Activated T-cell treated with anti-CD3 and anti-CD28 coated beads, Interleukin-2, amount 50 U/mL, for 4 hours (primary cell): ENCODE results near the gene NFATC2. TPM values are rescaled to one million over a fixed set of nuclear protein-coding genes. Genes with fewer than 3 reads are reported as not detected.

Experiments used
- ATAC-seq, 2 donors: fragments of 200-7000 bp; cut with Tn5 transposase; one replicate each; pipeline ENCODE4 v1.10.0; 2021
- DNase-seq: peaks from one replicate; pipeline ENCODE4 v3.0.0-alpha.2; 2020
- H3K27me3 Mint-ChIP-seq: one replicate; pipeline ENCODE4 v1.8.0; 2021; ENCODE audit warnings: low read depth, mixed read lengths
- H3K36me3 Mint-ChIP-seq: one replicate; pipeline ENCODE4 v1.8.0; 2022; ENCODE audit warnings: mixed read lengths; ENCODE audit not compliant: insufficient read depth
- H3K4me1 Mint-ChIP-seq: one replicate; pipeline ENCODE4 v1.8.0; 2021; ENCODE audit warnings: low read depth, mixed read lengths
- H3K4me3 Mint-ChIP-seq: one replicate; pipeline ENCODE4 v1.8.0; 2021; ENCODE audit warnings: mild to moderate bottlenecking, moderate library complexity, mixed read lengths
- H3K9me3 Mint-ChIP-seq: one replicate; pipeline ENCODE4 v1.8.0; 2021; ENCODE audit warnings: mixed read lengths
- total RNA-seq, 3 donors: library from RNA; stranded (reverse); gene quantifications; one replicate each; pipeline ENCODE4 v1.2.1, GENCODE V29; 2021

NFATC2 gene
- total RNA-seq, result 10 to 100 TPM; 48.3 to 51.4 (median 48.9) TPM

- H3K4me3 Mint-ChIP-seq, result peak within 1 kb of the TSS; percentile 90
- peaks cover 2% of the 10 kb centered on the region for H3K27me3 Mint-ChIP-seq
- DNase-seq (peak; percentile 38), ATAC-seq (peak; percentile 29)
- no peaks in the 10 kb centered on the region for H3K9me3 Mint-ChIP-seq
- peaks cover 17% of the 10 kb centered on the region for H3K36me3 Mint-ChIP-seq
- peaks cover 41% of the 10 kb centered on the region for H3K4me1 Mint-ChIP-seq
These were observed at the start of gene NFATC2 for GRCh38 chr20:51542571-51543421. Gene NFATC2, minus strand, starts transcription at chr20:51542719. Its CDS starts 220 bp downstream, at chr20:51542499.

DNA sequence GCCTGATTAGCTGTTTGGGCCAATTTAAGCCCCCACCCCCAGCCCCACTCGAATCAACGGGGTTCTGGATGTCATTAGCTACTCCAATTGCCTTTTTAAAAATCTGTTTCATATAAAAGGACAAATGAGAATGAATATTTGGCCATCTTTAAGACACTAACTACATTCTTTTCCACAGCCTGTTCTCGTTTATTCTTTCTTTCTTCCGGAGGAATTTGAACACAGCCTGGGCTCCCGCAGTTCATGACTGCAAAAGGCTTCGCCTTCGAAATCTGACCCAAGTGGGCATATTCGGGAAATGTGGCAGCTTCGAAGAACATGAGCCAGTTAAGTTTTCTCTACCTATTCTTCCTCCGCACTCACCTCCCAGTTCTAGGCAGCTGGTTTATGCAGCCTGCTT is 49.4 kb upstream of the NFATC2 start:
- peaks cover 20% of the 10 kb centered on the region for H3K4me1 Mint-ChIP-seq
- no peaks in the 10 kb centered on the region for H3K9me3 Mint-ChIP-seq
- no peak overlapping the region for H3K4me3 Mint-ChIP-seq
- H3K27me3 Mint-ChIP-seq, result no peaks in the 10 kb centered on the region
- ATAC-seq, result no peak
- DNase-seq, result no peak
- no peaks in the 10 kb centered on the region for H3K36me3 Mint-ChIP-seq

GRCh38 chr20:51588762-51589161 is 46.2 kb upstream of the NFATC2 start:
- ATAC-seq (no peak), DNase-seq (no peak)
- Mint-ChIP-seq H3K36me3 (no peaks in the 10 kb centered on the region), H3K4me1 (peaks cover 8% of the 10 kb centered on the region), H3K4me3 (no peak overlapping the region), H3K27me3 (no peaks in the 10 kb centered on the region), H3K9me3 (no peaks in the 10 kb centered on the region)

GRCh38 chr20:51587145-51587544 is 44.6 kb upstream of the NFATC2 start:
- ATAC-seq (no peak), DNase-seq (no peak)
- Mint-ChIP-seq H3K27me3 (no peaks in the 10 kb centered on the region), H3K4me3 (no peak overlapping the region), H3K9me3 (no peaks in the 10 kb centered on the region), H3K36me3 (no peaks in the 10 kb centered on the region), H3K4me1 (peaks cover 7% of the 10 kb centered on the region)

DNA sequence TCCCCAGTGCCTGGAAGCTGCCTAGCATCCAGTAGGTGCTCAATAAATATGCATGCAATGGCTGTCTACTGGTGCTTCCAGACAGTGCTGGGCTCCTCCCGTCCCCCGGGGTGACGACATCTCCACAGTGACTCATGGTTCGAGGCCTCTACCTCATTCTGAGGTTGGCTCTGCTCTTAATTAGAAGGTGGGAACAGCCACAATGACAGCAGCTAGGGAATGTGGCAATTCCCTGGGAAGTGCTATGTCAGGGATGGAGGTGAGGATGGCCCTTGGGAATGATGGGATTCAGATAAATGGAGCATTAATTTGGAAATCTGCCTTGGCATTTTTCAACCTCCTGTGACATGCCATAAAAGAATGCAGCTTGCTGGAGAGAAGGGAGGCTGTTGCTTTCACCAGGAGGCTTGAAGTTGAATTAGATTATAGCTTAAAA is 43.5 kb upstream of the NFATC2 start:
- DNase-seq (no peak), ATAC-seq (no peak)
- Mint-ChIP-seq H3K27me3 (no peaks in the 10 kb centered on the region), H3K36me3 (no peaks in the 10 kb centered on the region), H3K4me3 (no peak overlapping the region), H3K9me3 (no peaks in the 10 kb centered on the region), H3K4me1 (peaks cover 7% of the 10 kb centered on the region)

GRCh38 chr20:51585148-51585547 is 42.6 kb upstream of the NFATC2 start:
- DNase-seq (no peak), ATAC-seq (no peak)
- no peak overlapping the region for H3K4me3 Mint-ChIP-seq
- no peaks in the 10 kb centered on the region for H3K36me3 Mint-ChIP-seq
- H3K27me3 Mint-ChIP-seq, result no peaks in the 10 kb centered on the region
- no peaks in the 10 kb centered on the region for H3K9me3 Mint-ChIP-seq
- peaks cover 7% of the 10 kb centered on the region for H3K4me1 Mint-ChIP-seq

GRCh38 chr20:51584737-51585136 is 42.2 kb upstream of the NFATC2 start:
- ATAC-seq, result no peak
- Mint-ChIP-seq H3K9me3 (no peaks in the 10 kb centered on the region), H3K4me3 (no peak overlapping the region), H3K36me3 (no peaks in the 10 kb centered on the region), H3K27me3 (no peaks in the 10 kb centered on the region), H3K4me1 (peaks cover 7% of the 10 kb centered on the region)
- no peak for DNase-seq

DNA sequence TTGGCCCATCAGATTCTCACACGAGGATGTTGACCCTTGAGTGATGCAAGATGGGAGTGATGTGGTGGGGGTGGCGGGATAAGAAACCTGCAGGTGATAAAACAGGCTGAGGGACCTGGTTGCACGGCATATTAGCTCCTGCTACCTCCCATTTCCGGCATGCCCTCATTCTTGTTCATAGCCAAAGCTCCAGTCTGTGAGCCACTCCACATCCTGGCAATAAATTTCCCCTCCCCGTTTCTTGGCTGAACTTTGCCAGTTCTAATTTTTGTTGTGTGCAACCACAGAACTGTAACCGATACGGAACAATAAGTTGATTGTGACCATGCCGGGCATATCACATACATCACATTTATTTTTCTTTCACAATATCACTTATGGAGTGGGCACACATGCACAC is 41.6 kb upstream of the NFATC2 start:
- H3K4me3 Mint-ChIP-seq, result no peak overlapping the region
- H3K36me3 Mint-ChIP-seq, result no peaks in the 10 kb centered on the region
- no peak for DNase-seq
- no peak for ATAC-seq
- peaks cover 7% of the 10 kb centered on the region for H3K4me1 Mint-ChIP-seq
- no peaks in the 10 kb centered on the region for H3K27me3 Mint-ChIP-seq
- no peaks in the 10 kb centered on the region for H3K9me3 Mint-ChIP-seq

GRCh38 chr20:51583499-51583898 is 41.0 kb upstream of the NFATC2 start:
- Mint-ChIP-seq H3K4me1 (peaks cover 7% of the 10 kb centered on the region), H3K36me3 (no peaks in the 10 kb centered on the region), H3K9me3 (no peaks in the 10 kb centered on the region), H3K27me3 (no peaks in the 10 kb centered on the region), H3K4me3 (no peak overlapping the region)
- DNase-seq, result no peak
- no peak for ATAC-seq

- peaks cover 7% of the 10 kb centered on the region for H3K4me1 Mint-ChIP-seq
- no peak for DNase-seq
- H3K9me3 Mint-ChIP-seq, result no peaks in the 10 kb centered on the region
- ATAC-seq, result no peak
- H3K27me3 Mint-ChIP-seq, result no peaks in the 10 kb centered on the region
- H3K36me3 Mint-ChIP-seq, result no peaks in the 10 kb centered on the region
- H3K4me3 Mint-ChIP-seq, result no peak overlapping the region
These were observed 40.6 kb upstream of the NFATC2 start for GRCh38 chr20:51583073-51583472.

GRCh38 chr20:51581571-51581970 is 39.1 kb upstream of the NFATC2 start:
- no peak overlapping the region for H3K4me3 Mint-ChIP-seq
- peaks cover 7% of the 10 kb centered on the region for H3K4me1 Mint-ChIP-seq
- H3K36me3 Mint-ChIP-seq, result no peaks in the 10 kb centered on the region
- ATAC-seq (no peak), DNase-seq (no peak)
- H3K9me3 Mint-ChIP-seq, result no peaks in the 10 kb centered on the region
- H3K27me3 Mint-ChIP-seq, result no peaks in the 10 kb centered on the region

DNA sequence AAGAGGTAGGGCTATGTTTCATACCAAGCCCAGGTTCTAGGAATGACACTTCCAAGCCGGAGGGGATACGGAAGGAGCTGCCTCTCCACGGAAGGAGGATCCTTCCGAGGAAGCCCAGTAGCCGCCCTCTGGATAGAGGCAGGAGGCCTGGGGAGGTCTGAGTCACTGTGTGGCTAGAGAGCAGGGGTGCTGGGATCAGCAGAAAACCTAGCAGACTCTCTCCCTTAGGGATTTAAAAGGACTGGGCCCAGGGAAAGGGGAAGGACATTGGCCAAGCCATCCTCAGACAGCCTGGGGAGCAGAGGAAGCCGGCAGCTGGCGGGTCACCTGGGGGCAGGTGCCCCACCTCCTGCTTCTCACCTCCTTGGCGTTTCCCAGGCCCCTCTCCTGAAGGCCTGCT is 36.6 kb upstream of the NFATC2 start:
- H3K27me3 Mint-ChIP-seq, result no peaks in the 10 kb centered on the region
- no peaks in the 10 kb centered on the region for H3K36me3 Mint-ChIP-seq
- no peaks in the 10 kb centered on the region for H3K9me3 Mint-ChIP-seq
- no peak overlapping the region for H3K4me3 Mint-ChIP-seq
- peaks cover 3% of the 10 kb centered on the region for H3K4me1 Mint-ChIP-seq
- DNase-seq (no peak), ATAC-seq (no peak)

DNA sequence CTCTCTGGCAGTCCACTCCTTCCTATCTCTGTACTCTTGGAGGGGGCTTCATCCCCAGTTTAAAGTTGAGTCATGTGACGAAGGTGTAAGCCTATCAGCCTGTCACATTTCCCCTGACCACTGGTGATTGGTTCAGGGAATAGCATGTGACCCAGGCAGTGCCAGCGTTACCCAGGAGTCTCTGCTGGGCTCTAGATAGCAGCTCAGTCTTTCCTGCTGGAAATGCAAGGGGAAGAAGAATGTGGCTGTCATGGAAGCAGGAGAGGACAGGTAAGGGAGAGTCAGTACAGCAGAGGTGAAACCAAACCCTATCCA is 35.6 kb upstream of the NFATC2 start:
- H3K9me3 Mint-ChIP-seq, result no peaks in the 10 kb centered on the region
- no peak overlapping the region for H3K4me3 Mint-ChIP-seq
- H3K36me3 Mint-ChIP-seq, result no peaks in the 10 kb centered on the region
- no peak for DNase-seq
- ATAC-seq, result no peak
- H3K27me3 Mint-ChIP-seq, result no peaks in the 10 kb centered on the region
- peaks cover 5% of the 10 kb centered on the region for H3K4me1 Mint-ChIP-seq

- DNase-seq (no peak), ATAC-seq (no peak)
- Mint-ChIP-seq H3K4me3 (no peak overlapping the region), H3K4me1 (peaks cover 5% of the 10 kb centered on the region), H3K9me3 (no peaks in the 10 kb centered on the region), H3K27me3 (no peaks in the 10 kb centered on the region), H3K36me3 (no peaks in the 10 kb centered on the region)
These were observed 35.1 kb upstream of the NFATC2 start for GRCh38 chr20:51577432-51578144.

GRCh38 chr20:51575486-51575885 is 33.0 kb upstream of the NFATC2 start:
- H3K9me3 Mint-ChIP-seq, result no peaks in the 10 kb centered on the region
- ATAC-seq (no peak), DNase-seq (no peak)
- no peaks in the 10 kb centered on the region for H3K36me3 Mint-ChIP-seq
- H3K4me1 Mint-ChIP-seq, result peaks cover 5% of the 10 kb centered on the region
- peaks cover 2% of the 10 kb centered on the region for H3K27me3 Mint-ChIP-seq
- no peak overlapping the region for H3K4me3 Mint-ChIP-seq
